COLO668 (cell line): Measurements from ENCODE around the gene THRB.
"Not testable (repeated sequence)": the region's sequence is repeated elsewhere in the genome, so short reads cannot be mapped to it uniquely, and the experiment has no call there.

Experiments used
- DNase-seq: peaks from one replicate; lab custom pipeline; 2025; ENCODE audit not compliant: unreplicated experiment; lab: John Stamatoyannopoulos, UW

THRB gene

DNA sequence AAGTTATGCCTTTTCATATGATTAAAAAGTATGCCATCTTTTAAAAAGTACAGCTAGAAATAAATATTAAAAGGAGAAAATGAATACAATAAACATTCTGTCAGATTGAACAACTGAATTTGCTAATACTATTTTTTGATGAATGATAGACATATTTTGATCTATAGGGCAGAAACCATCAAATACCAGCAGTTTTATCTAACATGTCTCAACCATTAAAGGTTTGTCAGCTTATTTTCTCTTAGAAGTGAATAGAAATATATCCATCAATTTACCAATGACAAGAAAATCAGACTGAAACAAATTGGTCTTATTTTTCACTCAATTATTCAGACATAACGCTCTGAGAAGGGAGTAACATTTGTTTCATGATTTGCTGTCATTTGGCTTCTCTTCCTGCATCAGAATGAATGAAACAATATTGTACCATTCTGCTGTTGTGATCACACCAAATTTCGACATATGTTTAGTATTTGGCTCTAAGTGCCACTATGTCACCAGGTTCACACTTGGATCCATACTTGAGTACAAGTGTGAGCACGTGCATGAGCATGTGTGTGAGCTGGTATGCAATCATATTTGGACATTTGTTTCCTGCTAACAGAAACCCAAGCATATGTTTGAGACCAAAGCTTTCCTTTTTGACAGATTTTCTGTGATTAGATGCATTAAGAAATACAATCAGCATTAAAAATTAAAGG lies 86.5 kb downstream of the THRB start:
- DNase-seq, result no peak

DNA sequence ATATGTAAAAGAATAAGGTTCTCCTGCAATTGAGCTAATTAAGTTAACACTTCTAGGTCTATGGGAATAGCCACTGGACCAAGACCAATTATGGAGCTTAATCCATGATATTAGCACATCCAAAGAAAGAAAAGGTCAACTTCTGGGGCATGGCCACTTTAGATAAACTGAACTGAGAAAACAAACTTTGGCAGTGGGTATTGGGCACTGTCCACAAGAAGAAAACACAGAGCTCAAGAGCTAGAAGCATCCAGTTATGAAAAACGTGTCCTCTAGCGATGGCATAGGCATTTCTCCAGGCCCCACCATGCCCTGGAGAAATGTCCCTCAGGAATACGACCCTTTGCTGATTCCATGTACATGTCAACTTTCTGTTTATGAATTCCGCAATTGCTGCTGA lies 87.8 kb downstream of the THRB start:
- no peak for DNase-seq

DNA sequence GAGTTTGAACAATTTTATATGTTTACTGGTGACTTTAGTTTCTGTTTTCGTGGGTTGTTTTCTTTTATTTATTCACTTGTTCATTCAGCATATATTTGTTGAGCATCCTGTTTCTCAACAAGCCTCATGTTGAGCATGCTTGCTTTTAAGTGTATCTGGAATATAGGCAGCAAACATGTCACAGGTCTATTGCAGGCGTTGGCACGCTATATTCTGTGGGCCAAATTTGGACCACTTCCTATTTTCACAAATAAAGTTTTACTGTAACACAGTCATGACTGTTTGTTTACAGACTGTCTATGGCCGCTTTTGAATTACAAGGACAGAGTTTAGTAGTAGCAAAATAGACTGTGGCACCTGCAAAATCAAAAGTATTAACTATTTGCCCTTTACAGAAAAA lies 89.6 kb downstream of the THRB start:
- no peak for DNase-seq

DNA sequence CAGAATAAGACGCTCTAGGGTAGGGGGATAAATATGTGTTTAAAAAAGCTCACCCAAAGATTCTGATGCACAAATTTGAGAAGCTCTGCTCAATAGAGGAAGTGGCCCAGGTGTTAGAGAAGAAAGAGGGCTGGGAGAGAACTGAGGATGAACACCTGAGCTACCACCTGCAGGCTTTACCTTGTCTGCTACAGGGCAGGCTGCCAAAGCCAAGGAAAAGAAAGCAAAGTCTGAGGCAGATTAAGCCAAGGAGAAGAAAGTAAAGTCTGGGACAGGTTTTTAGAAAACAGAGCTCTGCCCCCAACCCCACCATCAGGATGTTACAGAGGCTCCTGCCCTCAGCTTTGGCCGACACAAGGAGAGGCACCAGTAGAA lies 92.9 kb downstream of the THRB start:
- DNase-seq, result no peak

DNA sequence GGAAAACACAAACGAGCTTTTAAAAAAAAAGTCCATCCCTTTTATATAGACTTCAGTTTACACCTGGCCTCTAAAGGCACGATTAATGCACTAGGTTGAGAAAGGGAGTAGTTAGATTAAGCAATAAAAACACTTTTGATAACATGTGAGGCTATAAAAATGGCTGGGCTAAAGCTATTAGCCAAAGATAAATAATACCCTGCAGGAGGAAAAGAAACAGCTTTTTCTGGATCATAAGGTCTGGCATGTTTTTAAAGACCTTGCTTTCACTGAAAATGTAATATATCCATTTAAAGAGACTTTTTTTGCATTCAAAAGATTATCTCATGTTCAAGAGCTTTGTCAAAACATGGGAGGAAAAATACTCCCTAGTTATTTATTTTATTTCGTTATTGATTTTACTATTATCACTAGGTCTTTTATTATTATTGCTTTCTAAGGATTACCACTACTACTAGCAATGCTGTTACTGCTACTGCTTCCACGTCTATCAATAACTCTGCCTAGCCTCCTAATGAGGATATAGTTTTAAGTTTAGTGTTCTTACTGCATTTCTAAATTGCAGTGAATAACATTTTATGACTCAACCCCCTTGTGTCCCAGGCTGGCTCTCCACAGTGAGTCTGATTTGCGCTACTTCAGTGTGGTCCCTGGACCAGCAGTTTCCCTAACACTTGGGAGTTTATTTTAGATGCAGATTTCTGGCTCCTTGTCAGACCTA lies 93.4 kb downstream of the THRB start:
- no peak for DNase-seq

DNA sequence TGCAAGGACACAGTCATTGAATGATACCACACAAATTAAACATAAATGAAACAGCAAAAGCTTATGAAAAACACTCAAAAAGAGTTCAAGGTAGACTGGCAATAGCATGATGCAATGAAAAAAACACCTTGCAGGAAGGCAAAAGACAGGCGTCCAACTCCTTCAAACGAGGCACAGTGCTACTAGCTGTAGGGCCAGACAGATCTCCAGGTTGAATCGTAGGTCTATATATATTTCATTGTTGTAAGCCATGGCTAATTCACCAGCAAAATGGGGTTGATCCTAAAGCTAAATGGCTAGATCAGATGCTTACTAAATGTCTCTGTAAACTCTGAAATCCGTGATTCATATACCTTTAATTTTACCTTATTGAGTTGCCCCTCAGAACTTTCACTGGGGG lies 94.2 kb downstream of the THRB start:
- DNase-seq, result no peak

DNA sequence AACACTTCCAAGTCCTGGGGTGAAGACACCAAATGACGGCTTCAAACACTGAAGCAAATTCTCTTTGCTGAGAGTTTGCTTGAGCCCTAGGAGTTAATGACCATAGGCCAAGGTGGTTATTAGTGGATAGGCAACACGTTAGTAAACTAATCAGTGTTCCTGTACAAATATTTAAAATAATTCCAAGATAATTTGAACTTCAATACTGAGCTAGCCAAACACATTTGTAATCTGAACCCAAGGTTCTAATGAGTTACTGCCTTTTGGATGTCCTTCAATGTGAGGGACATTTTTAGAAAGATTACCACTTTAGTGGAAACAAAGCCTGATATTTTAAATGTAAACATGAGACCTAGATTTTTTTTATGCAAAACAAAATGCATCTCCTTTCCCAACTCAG lies 94.6 kb downstream of the THRB start:
- DNase-seq, result no peak

DNA sequence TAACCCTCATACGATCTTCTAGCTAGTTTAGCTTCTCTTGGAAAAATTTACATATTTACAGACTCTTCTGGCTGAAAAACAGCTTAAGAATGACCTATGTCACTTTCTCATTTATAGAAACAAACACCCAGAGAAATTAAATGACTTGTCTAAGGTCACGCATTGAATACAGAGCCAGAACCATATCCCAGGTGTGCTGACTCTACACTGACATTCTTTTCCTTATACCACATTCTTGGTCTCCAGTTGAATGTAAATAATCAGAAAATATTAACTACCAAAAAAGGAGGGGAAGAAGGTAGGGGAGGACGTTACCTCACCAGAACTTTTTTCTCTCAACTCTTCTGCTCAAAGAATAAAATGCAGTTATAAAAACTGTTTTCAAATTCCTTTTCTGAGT lies 95.0 kb downstream of the THRB start:
- no peak for DNase-seq

DNA sequence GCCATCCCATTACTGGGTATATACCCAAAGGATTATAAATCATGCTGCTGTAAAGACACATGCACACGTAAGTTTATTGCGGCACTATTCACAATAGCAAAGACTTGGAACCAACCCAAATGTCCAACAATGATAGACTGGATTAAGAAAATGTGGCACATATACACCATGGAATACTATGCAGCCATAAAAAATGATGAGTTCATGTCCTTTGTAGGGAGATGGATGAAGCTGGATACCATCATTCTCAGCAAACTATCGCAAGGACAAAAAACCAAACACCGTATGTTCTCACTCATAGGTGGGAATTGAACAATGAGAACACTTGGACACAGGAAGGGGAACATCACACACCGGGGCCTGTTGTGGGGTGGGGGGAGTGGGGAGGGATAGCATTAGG lies 95.9 kb downstream of the THRB start:
- not testable (repeated sequence) for DNase-seq

DNA sequence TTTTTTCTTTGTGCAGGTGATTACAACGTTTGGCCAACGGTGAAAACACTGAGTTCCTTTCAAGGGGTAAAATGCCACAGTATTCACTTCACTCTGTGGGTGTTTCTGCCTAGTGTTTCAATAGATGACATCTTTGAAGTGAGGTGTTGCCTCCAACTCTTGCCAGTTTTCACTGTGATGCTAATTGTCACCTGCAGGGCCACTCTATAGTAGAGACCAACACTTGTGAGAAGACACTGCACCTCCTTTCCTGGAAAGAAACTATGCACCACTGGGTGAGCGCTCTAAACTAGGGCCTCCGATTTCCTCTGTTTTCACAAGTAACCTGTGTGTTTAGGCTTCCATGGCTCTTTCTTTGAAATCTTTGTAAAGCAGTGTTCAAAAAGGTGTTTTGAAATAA lies 98.3 kb downstream of the THRB start:
- no peak for DNase-seq

DNA sequence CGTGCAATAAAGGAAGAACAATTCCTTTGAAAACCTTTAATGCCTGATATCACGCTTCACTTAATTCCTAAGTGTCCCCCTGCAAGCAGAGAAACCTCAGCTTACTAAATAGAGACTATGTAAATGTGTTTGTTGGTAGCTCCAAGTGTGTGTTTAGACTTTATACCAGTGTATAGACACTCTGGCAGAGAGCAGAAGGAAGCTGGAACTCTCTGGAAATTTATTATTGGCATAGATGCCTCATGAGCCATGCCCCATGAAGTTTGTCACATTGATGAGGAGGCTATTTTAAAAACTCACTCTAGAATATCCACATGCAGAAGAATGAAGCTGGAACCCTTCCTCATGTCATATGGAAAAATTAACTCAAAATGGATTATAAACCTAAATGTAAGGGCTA lies 99.9 kb downstream of the THRB start:
- no peak for DNase-seq

DNA sequence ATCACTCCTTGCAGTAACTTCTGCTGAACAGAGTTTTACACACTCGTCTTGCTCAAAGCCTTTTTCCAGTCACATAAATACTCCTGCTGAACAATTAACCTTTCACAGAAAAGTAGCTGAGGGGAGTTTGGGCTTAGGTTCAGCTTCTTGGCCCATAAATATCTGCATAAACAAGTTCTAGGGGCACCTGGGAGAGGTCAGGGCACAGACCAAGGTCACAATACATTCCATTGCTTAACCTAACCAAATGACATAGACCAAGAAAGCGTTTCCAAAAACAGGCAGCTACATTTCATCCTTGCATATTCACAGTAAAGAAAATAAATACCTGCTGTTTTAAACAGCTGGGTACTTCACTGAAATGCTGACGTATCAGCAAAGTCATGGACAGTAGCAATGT lies 101.3 kb downstream of the THRB start:
- DNase-seq, result no peak

DNA sequence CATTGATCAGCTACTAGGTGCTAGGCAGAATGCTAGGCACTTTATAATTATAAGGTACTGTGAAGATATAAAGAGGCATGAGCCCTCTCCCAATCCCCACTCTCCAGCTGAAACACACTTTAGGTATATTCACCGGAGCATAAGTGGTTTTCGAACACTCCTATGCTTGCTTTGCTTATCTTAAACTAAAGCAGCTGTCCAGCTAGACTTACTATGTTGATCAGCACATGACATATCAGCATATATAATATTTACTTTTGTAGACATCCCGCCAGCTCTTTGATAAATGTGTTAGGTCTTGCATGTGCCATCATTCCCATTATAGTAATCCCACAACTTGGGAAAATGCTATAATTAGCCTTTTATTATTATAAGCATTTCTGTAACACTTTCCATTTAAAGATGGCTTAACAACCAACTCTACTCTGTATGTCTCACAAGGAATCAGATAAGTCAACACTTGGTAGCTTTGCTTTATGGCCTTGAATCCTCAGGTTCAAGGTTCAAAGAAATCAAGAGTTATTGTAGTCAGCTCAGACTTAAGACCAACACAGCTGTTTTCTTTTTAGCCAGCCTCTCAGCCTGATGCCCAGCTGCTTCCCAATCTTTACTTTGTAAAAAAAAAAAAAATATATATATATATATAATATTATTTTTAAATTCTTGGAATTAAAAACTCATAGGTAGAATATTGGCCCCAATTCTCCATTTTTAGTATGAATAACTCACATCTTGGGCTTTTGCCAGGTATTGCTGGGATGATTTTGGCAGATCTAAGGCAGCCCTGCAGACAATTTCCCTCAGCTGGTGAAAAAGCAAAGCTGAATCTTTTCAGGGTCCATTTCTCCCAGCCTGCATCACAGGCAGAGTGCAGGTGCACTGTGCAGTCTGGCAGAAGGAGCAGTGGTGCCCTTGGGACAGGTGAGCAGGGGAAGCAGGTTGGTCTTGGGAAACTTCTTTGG lies 104.2 kb downstream of the THRB start:
- no peak for DNase-seq

DNA sequence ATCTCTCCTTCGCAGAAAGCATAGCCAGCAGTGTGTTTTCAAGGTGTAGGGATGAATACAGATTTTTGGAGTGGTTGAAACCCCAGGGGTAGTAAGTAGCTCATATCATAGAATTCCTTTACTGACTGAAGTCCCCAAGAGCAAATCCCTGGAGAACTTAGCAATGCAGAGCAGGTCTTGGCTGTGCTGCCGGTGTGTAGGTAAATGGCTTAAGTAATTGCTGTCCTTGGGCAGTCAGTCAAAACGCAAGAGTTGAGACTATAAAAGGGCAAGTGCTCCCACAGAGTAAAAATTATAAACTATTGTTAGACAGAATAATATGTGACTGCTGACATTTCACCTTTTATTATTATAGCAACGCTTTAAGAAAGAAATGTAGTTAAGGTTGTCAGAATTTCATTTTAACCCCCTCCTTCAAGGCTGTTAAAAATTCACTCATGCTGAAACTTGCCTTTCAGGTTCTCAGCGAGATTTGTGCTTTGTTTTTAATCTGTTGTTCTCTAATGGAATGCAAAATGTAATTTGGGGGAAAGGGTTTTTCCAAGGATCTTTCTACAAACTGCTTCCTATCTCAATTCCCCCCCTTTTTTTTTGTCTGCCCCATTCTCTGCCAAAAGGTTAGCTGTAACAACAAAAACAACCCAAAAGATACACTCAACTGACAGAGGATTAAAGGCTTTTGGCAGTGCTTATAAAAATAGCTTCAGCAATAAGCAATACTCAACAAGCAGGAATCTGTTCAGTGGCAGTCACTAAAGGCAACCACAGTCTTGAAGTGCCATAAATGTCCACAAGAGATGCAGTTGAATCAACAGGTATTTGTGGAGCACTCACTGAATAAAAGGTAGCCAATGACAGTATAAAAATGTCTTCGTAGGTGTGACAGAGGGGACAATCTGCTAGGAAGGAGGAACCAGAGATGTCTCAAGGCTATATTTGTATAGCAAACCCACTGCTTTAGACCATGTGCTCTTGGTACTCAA lies 105.3 kb downstream of the THRB start:
- no peak for DNase-seq

DNA sequence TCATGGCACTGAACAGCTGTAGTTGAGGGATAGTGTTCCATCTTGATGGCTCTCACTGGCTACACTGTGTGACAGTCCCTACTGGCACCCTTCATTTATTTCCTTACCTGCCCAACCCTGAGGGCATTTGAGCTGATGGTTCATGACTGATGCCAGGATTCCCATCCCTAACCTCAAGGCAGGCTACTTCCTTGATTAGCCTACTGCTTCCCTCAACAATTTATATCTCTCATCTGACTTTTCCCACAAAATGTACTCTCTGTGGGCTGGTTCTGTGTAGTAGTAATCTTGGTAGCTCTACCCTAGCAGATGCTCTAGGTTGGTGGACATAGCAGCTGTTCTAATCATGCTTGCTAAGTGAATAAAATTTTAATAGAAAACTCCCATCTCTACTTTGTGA lies 106.0 kb downstream of the THRB start:
- no peak for DNase-seq

DNA sequence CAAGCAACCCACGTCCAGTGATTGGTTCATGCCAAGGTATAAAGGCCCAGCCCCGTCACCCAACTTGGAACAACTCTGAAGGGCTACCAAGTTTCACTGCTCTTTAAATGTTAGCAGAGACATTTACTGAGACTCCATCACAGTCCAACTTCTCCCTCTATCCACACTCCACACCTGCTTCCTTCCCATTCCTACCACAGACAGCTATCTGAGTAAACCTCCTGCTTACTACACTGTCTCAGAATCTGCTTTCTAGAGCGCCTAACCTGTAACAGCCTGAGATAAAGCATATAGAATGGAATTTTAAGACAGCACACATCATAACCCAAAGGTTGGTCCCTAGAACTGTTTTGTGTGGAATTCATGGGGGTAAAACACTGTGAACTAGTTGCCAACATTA lies 106.5 kb downstream of the THRB start:
- no peak for DNase-seq

DNA sequence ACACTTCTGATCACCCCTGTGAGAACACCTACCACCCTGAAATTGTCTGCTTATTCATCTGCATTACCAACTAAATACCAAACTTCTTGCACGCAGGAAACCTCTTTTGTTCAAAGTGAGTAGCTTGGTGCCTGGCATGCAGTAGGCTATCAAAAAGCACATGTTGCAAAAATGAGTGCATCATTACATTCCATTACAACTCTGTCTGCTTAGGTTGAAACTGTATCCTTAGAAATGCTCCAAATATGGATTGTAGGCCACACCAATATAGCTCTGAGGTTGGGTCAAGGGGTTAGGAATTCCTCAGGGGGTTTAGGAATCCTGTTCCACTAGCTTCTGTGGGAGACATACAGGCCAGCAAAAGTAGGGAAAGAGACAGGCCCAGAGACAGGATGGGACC lies 107.2 kb downstream of the THRB start:
- no peak for DNase-seq

DNA sequence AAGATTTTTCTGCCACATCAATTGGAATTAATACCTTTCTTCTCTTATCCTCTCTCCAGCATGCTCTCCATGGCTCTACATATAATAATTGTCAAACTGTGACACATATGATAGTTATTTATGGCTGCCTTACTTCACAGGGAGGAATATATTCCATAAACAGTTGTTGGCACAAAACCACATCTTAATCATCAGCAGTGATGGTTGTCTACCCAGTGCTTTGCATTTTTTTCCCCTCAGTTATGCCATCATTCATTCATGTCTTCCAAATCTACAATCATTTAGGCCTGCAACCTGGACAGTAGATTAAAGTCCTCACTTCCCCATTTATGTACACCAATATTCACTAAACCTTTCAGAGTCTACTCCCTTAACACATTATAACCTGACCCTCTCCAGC lies 107.7 kb downstream of the THRB start:
- no peak for DNase-seq

DNA sequence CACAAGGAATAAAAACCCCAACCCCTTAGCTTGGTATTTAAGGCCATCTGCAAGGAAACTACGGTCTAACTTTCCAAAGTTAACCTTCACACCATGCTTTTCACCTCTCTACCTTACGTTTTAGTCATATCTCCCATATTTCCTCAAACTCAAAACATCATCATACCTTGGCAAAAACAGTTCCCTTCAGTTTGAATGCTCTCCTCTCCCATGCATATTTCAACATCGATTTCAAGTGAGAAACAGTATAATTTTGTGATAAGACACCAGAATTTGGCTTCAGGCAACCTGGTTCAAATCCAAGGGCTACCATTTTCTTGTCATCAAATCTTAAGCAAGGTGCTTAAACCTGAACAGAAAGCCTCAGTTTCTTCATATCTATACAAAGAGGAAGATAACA lies 108.2 kb downstream of the THRB start:
- DNase-seq, result no peak

DNA sequence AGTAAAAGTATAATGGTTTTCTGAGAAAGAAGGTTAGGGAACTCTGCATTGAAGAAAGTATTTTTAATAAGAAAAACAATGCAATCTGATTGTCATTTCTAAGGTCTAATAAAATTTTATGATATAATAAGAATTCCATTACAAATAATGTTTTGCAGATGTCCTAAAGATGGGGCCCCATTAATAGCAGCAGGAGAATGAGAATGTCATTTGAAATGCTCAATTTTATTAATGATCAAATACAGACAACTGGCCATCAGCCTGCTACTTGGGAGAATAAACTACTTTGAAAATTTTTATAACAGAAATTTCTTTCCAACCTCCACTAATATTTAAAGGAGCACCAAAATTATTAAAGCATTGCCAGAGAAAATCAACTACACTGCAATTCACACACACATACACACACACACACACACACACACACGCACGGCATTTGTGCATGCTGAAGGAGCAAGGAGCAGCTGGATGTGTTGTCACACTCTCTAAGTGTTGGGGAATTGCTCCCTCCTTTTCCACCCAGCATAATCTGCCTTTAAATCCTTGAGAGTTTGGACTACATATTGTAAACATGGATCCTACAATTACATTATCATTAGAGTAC lies 109.5 kb downstream of the THRB start:
- DNase-seq, result no peak
